HG03571 (cell line): ENCODE data around the gene CHAT.

Experiments used
- ATAC-seq: cut with Tn5 transposase; IDR thresholded peaks from one replicate; pipeline ENCODE4 v1.9.1; 2021; ENCODE audit not compliant: unreplicated experiment

The CHAT gene

DNA sequence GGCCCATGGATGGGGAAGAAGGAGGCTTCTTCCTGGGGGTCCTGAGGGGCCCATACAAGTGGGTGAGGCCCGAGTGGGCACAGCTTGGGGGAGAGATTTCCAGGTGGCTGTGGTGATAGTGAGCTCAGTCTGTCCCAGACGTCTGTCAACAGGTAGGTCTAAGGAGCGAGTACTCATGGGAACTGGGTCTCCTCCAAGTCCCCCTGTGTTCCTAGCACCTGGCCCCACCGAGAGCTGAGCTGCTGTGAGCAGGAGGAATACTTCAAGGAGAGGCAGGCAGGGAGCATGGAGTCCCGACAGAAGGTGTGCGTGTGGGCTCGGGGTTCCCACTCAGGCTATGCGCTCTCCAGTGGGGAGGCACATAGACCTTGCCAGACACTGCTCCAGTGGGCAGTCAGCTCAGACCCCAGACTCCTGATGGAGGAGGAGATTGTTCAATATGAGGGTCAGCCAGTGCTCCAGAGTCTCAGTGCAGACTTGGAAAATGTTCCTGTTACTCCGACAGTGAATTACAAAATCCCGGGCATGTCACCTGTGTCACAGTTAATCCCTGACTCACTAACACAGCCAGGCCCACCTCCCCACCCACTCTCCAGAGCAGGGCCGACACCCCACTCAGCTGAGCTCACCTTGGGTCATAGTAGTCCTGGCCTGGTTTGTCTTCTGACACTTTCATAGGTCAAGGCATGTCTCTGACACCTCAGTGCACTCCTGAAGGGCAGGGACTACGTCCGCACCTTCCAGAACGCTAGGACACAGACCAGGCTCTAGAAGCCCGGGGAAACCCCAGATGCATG, 37.4 kb downstream of the CHAT start:
- no peak for ATAC-seq

DNA sequence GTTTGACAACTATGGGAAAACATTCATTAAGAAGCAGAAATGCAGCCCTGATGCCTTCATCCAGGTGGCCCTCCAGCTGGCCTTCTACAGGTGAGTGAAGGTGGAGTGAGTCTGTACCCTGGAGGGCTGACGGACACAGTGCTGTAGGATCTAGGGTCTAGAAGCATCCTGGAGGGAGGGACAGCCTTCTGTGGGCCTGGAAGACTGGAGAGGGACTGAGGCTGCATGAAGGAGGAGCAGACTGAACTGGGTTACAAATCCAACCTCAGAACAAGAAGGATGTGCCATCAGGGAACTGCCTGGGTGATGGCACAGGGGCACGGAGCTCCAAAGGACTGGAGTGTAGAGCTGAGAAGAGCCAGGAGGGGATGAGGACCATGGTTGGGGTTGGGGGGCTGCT, 38.1 kb downstream of the CHAT start:
- no peak for ATAC-seq

DNA sequence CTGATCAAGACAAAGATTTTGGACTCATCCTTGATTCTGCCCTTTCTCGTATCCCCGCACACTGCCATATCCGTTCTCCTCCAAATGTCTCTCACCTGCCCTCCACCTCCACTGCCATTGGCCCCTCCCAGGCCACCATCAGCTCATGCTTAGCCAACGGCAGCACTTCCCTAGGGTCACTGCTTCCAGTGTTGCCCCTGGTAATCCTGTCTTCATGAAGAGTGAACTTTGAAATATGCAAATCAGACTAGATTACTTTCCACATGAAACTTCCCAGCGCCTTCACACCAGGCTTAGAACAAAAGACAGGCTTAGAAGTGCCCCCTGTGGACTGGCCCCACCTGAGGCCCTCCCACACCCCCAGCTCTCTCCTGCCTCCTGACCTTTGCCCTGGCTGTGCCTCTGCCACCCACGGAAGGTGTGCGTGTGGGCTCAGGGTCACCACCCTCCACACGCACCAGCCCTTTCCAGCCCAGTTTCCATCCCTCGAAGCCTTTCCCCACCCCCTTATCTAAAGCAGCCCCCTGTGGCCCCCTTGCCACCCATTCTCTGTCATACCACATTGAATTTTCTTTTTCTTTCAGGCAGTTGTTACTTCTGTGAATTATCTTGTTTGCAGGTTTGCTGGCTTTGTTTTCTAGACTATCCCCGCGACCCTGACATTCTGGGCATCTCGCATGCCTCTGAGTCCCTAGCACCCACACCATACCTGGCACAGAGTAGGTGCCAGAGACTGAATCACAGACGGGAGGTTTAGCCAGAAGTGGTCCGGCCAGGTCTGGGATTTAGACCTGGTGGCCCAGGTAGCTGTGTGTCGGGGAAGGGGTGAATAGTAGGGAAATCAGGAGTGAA, 38.8 kb downstream of the CHAT start:
- ATAC-seq: no peak

DNA sequence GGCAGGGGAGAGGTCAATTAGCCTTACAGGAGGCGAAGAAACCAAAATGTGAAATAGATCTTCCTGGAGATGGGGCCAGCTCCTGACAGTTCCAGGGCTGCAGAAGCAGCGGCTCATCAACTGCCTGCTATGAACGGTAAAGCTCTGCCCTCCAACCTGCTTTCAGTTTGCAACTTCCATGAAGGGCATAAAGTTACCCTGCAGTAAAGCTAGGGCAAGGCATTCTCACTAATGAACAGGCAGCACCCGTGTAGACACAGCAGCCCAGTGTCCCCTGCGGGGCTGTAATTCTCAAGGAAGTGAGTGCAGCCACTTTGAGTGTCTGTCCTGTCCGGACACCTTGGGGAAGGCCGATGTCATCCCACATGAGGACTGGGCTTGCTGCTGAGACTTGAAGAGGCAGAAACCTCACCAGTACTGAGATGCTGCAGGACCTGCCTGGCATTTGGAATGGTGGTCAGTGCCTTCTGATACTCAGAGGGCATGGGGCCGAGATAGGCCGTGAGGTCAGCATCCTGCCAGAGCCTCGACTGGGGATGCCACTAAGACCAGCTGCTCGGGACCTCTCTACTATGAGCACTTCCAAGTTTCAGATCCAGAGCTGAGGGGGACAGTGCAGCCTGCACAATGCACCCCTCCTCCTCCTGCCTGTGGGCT, 39.6 kb downstream of the CHAT start:
- ATAC-seq: no peak

DNA sequence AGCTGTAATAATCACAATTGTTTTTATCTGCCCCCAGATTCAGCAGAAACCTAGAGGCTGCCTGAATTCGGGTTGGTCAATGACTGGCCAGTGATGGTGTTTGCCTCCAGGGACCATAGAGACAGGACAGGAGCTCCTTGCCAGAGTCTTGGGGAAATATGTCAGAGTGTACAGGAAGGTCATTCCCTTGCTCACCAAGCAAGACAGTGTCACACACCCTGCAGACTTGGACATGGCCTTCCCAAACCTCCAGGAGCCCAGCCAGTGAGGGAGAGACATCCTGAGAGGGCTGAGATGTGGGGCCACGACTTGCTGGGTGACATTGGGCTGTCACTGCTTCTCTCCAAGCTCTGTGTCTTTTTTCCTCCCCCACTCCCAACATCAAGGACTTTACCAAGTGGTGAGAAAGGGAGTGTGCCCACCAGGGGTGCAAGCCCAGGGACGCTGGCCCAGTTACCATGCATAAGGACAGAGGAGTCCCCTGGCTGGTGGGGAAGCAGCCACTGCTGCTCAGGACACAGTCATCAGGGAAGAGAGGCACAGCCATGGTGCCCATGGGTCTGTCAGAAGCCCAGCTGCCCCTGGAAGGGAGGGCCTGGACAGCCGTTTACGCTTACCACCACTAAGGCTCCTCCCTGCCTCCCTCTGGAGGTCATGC, 40.3 kb downstream of the CHAT start:
- no peak for ATAC-seq

DNA sequence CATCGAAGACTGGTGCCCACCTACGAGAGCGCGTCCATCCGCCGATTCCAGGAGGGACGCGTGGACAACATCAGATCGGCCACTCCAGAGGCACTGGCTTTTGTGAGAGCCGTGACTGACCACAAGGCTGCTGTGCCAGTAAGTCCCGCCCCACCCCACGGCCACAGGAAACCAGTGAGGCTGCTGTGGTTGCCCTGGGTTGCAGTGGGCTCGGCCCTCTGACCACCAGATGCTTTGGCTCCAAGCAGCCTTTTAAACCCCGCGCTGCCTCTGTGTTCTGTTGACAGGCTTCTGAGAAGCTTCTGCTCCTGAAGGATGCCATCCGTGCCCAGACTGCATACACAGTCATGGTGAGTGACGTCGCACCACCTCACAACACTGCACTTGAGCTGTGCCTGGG, 41.3 kb downstream of the CHAT start:
- no peak for ATAC-seq

DNA sequence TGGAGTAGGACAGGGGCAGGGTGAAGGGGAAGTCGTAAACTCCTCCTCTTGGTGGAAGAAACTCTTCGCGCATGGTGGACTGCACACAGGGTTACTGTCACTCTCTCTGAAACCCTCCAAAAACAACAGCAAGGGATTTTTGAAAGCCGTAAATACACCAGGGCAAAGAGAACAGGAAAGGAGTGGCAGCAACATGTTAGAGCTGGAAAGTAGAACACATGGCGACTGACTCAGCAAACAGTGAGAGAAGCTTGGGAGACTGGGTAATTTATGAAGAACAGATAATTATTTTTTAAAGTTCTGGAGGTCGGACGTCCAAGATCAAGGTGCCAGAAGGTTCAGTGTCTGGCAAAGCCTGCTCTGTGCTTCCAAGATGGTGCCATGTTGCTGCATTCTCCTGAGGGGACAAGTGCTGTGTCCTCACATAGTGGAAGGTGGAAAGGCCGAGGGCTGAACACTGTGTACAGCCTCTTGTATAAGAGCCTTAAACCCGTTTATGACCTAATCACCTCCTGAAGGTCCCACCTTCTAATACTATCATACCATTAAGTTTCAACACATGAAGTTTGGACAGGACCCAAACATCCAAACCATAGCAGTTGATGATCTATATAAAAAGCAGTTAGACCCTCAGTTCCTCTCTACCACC, 43.1 kb downstream of the CHAT start:
- ATAC-seq: no peak

DNA sequence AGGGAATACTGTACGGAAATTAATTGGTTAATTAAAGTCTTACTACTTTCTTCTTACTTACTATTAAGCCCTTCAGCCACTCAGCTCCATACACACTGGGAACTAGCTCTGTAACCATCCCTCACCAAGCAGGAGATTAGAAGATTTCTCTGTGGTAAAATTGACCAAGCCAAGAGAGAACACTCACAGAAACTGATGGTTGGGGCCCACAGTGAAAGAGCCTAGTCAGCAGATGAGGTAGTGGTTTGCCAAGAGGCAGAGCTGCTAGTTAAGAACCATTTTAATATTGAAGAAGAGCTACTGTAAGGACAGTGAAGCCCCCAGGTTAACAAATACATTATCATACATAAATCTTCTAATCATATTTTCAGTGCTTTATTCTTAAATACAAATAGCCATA, 43.8 kb downstream of the CHAT start:
- no peak for ATAC-seq

DNA sequence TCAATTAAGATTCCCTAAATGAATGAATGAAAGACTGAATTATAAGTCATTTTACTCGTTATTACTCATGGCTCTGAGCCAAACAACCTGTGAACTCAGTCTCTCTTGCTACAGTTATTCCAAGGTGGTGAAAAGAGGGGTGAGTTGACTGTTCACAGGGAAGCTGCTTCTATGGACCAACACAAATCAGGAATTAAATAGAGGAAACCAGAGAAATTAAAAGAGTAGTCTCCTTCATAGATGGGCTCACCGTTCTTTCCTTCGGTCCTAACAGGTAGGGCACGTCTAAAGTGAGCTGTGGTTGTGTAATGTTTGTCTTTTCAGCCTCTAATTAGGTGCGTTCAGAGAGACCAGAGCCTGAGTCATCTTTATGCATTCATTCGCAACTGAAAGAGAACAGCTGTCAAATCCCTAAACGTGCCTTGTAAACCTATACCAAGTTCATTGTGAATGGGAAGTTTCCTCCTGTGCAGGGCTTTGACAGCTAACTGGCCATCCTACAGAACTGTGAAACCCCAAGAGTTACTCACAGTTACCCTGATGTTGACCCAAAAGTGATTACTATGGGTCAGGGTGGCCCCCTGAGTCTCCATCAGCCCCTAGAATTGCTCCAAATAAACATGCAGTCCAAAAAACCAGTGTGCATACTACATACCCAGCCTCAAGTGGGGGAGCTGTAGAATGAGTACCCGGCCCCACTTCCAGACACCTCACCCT, 47.5 kb downstream of the CHAT start:
- no peak for ATAC-seq

DNA sequence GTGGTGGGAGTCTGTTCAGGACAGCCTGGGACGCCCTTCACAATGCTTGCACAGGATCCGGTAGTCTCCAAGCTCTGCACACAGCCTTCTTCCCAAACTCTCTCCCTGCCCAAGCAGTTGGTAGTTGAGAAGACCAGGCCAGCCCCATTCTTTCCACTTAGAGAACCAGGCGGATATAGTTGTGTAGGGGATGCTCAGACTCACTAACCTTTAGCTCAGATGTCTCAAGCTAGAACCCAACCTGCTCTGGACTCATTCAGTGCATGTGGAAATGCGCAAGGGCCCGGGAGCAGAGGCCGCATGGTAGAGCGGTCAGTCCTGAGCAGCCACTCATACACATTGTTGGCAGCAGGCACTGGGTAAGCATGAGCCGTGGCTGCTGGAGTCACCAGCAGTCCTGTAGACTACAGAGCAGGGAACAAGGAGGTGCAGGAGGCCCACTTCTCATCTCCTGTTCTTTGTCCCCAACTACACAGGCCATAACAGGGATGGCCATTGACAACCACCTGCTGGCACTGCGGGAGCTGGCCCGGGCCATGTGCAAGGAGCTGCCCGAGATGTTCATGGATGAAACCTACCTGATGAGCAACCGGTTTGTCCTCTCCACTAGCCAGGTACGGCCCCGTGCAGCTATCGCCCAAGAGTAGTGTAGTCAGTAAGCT, 48.5 kb downstream of the CHAT start:
- ATAC-seq: no peak

DNA sequence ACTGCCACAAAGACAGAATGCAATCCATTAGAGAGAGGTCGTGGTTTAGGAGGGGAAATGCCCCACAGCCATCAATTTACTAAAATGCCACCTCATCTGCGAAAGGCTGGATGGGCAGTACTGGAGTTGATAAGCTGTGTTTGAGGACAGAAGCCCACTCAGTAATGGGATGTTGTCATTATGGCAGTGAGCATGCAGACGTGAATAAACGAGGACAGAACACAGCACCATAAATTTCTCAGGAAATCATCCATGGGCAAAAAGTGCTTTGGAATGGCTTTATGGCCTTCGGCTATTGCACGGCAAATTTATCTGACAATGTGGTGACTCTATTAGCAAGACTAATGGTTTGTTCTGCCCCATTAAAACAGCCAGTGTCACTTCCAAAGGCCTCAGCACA, 49.8 kb downstream of the CHAT start:
- ATAC-seq: no peak

DNA sequence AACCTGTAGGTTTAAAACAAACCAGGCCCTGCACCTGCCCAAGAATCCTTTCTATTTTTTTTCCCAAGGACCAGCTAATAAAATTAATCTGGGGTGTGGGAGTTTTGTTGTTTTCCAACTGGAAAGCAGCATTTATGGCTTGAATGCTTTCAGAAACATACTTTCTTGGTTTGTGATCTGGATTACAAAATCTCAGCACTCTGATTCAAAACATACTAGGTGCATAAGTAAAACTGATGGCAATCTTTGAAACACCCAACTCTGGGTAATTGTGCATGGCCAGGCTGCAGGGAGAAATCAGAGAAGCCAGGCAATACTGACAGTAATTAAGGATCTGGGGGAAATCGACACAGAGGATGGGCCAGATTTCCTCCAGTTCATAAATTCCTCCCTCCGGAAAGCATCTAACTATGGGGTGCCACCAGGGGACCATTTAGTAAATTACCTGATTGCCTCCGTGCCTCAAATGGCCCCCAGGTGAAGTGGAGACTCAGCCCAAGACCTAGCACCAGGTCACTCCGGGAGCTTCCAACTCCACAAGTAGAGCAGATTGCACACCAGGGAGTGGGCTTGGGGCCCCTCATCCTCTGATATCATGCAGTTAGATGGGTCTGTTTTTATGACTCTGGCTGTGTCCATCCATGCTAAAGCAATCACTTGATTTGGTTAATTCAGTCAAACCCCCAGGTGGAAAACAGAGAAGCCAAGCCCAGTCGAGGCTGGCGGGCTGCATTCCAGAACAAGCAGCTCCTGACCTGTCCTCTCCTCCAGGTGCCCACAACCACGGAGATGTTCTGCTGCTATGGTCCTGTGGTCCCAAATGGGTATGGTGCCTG, 50.4 kb downstream of the CHAT start:
- no peak for ATAC-seq

DNA sequence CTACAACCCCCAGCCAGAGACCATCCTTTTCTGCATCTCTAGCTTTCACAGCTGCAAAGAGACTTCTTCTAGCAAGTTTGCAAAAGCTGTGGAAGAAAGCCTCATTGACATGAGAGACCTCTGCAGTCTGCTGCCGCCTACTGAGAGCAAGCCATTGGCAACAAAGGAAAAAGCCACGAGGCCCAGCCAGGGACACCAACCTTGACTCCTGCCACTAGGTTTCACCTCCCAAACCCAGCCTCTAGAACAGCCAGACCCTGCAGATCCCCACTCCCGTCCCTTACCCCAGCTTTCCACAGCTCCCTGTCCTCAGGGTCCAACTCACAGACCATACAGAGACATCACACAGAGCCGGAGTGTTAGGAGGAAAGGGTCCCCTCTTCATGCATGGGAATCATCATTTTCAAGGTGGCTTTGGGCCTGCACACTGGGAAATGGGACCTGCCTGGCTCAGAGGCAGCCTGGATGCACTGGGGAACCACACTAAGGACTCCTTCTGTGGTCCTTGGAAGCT, 51.1 kb downstream of the CHAT start:
- ATAC-seq: no peak

DNA sequence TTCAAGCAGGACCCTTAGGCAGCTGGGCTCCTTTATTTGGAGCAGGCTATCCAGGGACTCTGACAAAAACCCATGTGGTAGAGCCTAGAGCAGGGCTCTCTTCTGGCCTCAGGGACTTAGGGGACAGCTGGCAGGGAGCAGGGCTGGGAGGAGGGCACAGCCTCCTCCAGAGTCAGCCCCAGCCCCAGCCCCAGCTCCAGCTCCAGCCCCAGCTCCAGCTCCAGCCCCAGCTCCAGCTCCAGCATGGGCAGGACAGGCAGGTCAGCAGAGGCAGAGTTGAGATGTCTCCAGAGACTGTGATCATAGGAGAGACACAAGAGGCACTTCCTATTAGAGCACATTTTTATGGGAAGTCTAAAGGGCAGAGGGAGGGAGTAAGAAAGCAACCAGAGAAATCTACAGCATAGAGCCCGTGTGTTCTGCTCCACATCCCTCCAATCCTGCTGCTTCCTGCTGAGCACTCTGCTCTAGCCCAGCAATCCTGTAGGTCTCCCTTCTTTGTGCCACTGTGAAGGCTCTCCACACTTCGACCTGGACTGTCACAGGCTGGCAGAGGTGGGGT, 52.3 kb downstream of the CHAT start:
- ATAC-seq: no peak

DNA sequence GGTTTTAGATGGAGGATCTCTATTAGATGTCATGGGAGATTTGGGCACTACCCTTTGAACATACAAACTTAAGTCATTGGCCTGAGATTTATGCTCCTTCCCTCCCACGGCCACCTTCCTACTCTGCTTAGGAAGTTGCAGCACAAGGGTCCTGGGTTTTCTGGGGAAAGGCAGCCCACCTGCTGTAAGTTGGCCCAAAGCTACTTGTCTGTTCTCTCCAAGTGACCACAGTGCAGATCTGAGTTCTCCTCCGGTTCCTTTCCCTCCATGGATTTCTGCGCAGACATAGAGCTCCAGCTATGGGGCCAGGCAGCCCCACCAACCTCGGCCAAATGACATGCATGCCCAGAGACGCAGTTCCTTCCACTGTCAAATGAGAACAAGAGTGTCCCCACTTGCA, 52.8 kb downstream of the CHAT start:
- ATAC-seq: no peak

DNA sequence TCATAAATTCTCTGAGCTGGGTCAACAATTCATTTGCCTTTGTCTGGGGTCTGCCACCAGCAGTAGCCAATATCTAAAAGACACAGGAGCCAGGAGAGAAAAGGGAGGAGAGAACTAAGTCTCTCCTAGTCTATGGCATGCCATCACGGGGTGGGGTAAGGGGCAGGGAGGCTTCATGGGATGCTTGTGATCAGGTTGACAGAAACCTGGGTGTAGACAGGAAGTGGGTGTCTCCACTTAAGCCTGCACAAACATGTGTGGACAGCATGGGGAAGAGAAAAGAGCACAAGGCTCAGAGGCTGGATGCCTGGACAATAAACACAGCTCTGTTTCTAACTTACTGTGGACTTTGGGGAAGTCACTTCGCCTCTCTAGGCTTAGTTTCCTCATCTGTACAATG, 54.2 kb downstream of the CHAT start:
- ATAC-seq: no peak

DNA sequence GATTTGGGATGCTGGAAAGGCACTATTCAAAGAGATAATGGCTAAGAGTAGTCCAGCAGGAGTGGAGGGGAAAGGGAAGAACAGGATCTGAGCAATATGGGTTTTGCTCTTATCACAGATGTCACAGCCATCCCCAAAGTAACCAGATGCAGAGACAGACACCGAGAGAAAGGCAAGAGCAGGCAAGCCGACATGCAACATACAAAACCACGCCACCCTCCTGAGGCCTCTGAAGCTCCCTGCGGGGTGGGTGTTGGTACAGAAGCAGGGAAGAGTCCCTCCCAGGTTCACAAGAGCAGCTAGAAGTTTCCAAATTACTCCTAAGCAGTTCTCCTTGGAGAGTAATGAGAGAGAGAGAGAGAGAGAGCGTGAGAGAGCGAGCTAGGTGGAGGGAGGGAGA, 54.8 kb downstream of the CHAT start:
- ATAC-seq: no peak

DNA sequence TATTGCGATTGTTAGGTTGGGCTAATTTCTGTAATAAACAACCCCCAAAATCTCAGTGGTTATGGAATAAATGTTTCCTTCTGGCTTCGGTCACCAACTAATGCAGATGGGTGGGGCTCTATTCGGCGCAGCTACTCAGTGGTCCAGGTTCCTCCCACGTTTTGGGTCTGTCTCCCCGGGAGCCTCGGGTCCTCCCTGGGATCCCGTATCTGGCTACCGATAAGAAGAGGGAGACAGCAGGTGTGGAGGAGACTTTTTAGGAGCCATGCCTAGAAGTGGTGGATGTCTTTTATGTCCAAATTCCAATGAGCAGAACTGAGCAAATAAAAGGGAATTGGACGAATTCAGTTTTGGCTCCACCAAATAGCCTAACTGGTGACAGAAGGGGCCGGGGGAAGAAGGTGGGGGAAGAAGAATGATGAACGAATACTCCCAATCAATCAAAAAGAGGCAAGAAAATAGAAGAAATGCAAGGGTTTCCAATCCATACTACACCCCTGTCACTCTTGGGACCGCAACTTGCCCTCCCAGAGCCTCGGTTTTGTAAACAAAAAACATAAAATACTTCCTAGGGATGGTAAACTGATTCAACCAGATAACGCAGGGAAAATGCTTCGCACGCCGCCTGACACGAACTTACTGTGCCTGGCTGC, 65.1 kb downstream of the CHAT start:
- ATAC-seq: no peak
